HepG2 (cell line): Measurements from ENCODE around the gene GEMIN8. TPM values are rescaled to one million over a fixed set of nuclear protein-coding genes. Genes with fewer than 3 reads are reported as not detected.

Source experiments
- ATAC-seq: fragments of 200-7000 bp; cut with Tn5 transposase; 3 replicates; pipeline ENCODE4 v1.9.1; 2020; ENCODE audit warnings: mild to moderate bottlenecking, moderate library complexity
- BruUV-seq: library from RNA; stranded (reverse); fragments of 400-500 nt; replicated peaks from 2 replicates; lab custom pipeline; 2021; lab: Mats Ljungman, UMichigan
- CTCF ChIA-PET: fragments of 300-600 bp; formaldehyde crosslinking; extraction: SDS; loops from one replicate; lab custom pipeline; 2021; ENCODE audit warnings: low total read pairs, inconsistent platforms, low intra/inter-chr PET ratio; lab: Yijun Ruan, JAX
- POLR2A ChIA-PET: fragments of 350-600 bp; sonication (Branson Sonifier 250); formaldehyde crosslinking; loops from one replicate; lab custom pipeline; 2020; ENCODE audit warnings: antibody characterized with exemption, inconsistent platforms; lab: Yijun Ruan, JAX
- DNase-seq: peaks from one replicate; pipeline ENCODE4 v3.0.0-alpha.2; 2015; ENCODE audit warnings: low spot score
- FAIRE-seq: peaks from 3 replicates; lab custom pipeline; 2011; peaks lifted over from hg19 to GRCh38; lab: Jason Lieb, UNC
- H2AFZ ChIP-seq: one replicate; pipeline ENCODE4 v1.6.1; 2011; ENCODE audit warnings: low read length, inconsistent platforms
- H3K27ac ChIP-seq: fragments of 300-600 bp; 3 replicates; pipeline ENCODE4 v1.8.0; 2011; ENCODE audit warnings: mixed run types, mild to moderate bottlenecking, mixed read lengths, low read length, inconsistent platforms; ENCODE audit not compliant: insufficient read depth; ENCODE audit errors: extremely low read length
- H3K27me3 ChIP-seq, 2 experiments: fragments of 200-600 bp in 1 of 2; 2 replicates in 1 of 2; 3 replicates in 1 of 2; pipeline versions ENCODE4 v1.6.0 to v1.8.0; 2011; ENCODE audit warnings: low read length in 2 of 2, mild to moderate bottlenecking in 2 of 2, moderate library complexity in 2 of 2, inconsistent platforms in 1 of 2; ENCODE audit not compliant: insufficient read depth in 2 of 2, control insufficient read depth in 1 of 2
- H3K36me3 ChIP-seq, 2 experiments: fragments of 200-600 bp in 1 of 2; replicated peaks in 1 of 2; 2 replicates in 1 of 2; 3 replicates in 1 of 2; pipeline versions ENCODE4 v1.5.1 to v1.8.0; 2011; ENCODE audit warnings: low read length in 2 of 2, inconsistent platforms in 1 of 2; ENCODE audit not compliant: insufficient read depth in 2 of 2, control insufficient read depth in 1 of 2
- H3K4me1 ChIP-seq: 2 replicates; pipeline ENCODE4 v1.5.1; 2012; ENCODE audit warnings: low read length, inconsistent platforms; ENCODE audit not compliant: insufficient read depth
- H3K4me2 ChIP-seq: 2 replicates; pipeline ENCODE4 v1.6.0; 2011; ENCODE audit warnings: low read depth, low read length, inconsistent platforms
- H3K4me3 ChIP-seq, 3 experiments: fragments of 200-600 bp in 1 of 3; sonication (generic), shearing (Covaris generic) in 1 of 3; replicated peaks in 1 of 3; 2 replicates each; pipeline ENCODE4 v1.5.1; 2011 to 2016; ENCODE audit warnings: low read length in 3 of 3, inconsistent platforms in 2 of 3, low read depth in 2 of 3, mild to moderate bottlenecking in 2 of 3, control low read depth in 1 of 3, mixed read lengths in 1 of 3; ENCODE audit not compliant: insufficient read depth in 1 of 3
- H3K79me2 ChIP-seq: one replicate; pipeline ENCODE4 v1.6.1; 2011; ENCODE audit warnings: low read length, inconsistent platforms; ENCODE audit not compliant: insufficient read depth
- H3K9ac ChIP-seq: 2 replicates; pipeline ENCODE4 v1.6.0; 2011; ENCODE audit warnings: mild to moderate bottlenecking, low read depth, low read length, inconsistent platforms; ENCODE audit not compliant: insufficient read depth
- H3K9me3 ChIP-seq: 2 replicates; pipeline ENCODE4 v1.5.1; 2012; ENCODE audit warnings: mild to moderate bottlenecking, low read length
- H4K20me1 ChIP-seq: 2 replicates; pipeline ENCODE4 v1.6.0; 2011; ENCODE audit warnings: inconsistent platforms, mild to moderate bottlenecking, low read length, moderate library complexity; ENCODE audit not compliant: insufficient read depth
- ARNT2 ChIP-seq: sonication (generic); formaldehyde crosslinking; IDR thresholded peaks from 2 replicates; pipeline ENCODE4 v1.8.0; 2022; ENCODE audit warnings: mild to moderate bottlenecking, low read depth, missing genetic modification reagents, moderate library complexity
- CENPX ChIP-seq: sonication (generic); formaldehyde crosslinking; IDR thresholded peaks from 2 replicates; pipeline ENCODE4 v1.9.0; 2021; ENCODE audit warnings: mild to moderate bottlenecking, missing genetic modification reagents, moderate library complexity
- EZH2 ChIP-seq: conservative IDR thresholded peaks from 2 replicates; pipeline ENCODE4 v1.6.1; 2012; ENCODE audit warnings: mild to moderate bottlenecking, low read depth, low read length, moderate library complexity
- FOXO4 ChIP-seq: sonication (generic); formaldehyde crosslinking; conservative IDR thresholded peaks from 2 replicates; pipeline ENCODE4 v1.8.1; 2023; ENCODE audit warnings: missing genetic modification reagents
- GATA4 ChIP-seq: sonication (generic); IDR thresholded peaks from 2 replicates; pipeline ENCODE4 v1.6.1; 2016; ENCODE audit warnings: antibody characterized with exemption, low read depth, borderline replicate concordance
- ISX ChIP-seq: sonication (generic); formaldehyde crosslinking; conservative IDR thresholded peaks from 2 replicates; pipeline ENCODE4 v1.5.0; 2020; ENCODE audit warnings: missing genetic modification reagents
- KMT2A ChIP-seq: sonication (generic); formaldehyde crosslinking; IDR thresholded peaks from 2 replicates; pipeline ENCODE4 v1.4.0; 2020; ENCODE audit warnings: missing genetic modification reagents
- MIER3 ChIP-seq: IDR thresholded peaks from 2 replicates; pipeline ENCODE4 v1.6.1; 2016; ENCODE audit warnings: missing compliant biosample characterization, borderline replicate concordance
- MYC ChIP-seq: sonication (generic); formaldehyde crosslinking; IDR thresholded peaks from 2 replicates; pipeline ENCODE4 v1.9.0; 2021; ENCODE audit warnings: missing genetic modification reagents, borderline replicate concordance
- PAF1 ChIP-seq: IDR thresholded peaks from 2 replicates; pipeline ENCODE4 v1.6.1; 2016; ENCODE audit warnings: missing genetic modification reagents, missing compliant biosample characterization
- SIX1 ChIP-seq: sonication (generic); formaldehyde crosslinking; IDR thresholded peaks from 2 replicates; pipeline ENCODE4 v1.4.0; 2020; ENCODE audit warnings: missing genetic modification reagents, borderline replicate concordance
- STAT6 ChIP-seq: sonication (generic); formaldehyde crosslinking; IDR thresholded peaks from 2 replicates; pipeline ENCODE4 v1.4.0; 2020; ENCODE audit warnings: missing genetic modification reagents, mild to moderate bottlenecking, borderline replicate concordance
- SYNCRIP ChIP-seq: fragments of 200-400 bp; formaldehyde crosslinking; IDR thresholded peaks from 2 replicates; pipeline ENCODE4 v1.6.1; 2018; ENCODE audit warnings: mild to moderate bottlenecking, low read depth, low read length; ENCODE audit not compliant: insufficient read depth
- ZBTB7B ChIP-seq: sonication (generic); formaldehyde crosslinking; IDR thresholded peaks from 2 replicates; pipeline ENCODE4 v1.4.0; 2020; ENCODE audit warnings: missing genetic modification reagents
- ZFP62 ChIP-seq: sonication (generic); formaldehyde crosslinking; IDR thresholded peaks from 2 replicates; pipeline ENCODE4 v1.4.0; 2020; ENCODE audit warnings: missing genetic modification reagents
- ZNF12 ChIP-seq: sonication (generic); formaldehyde crosslinking; IDR thresholded peaks from 2 replicates; pipeline ENCODE4 v1.5.0; 2020; ENCODE audit warnings: missing genetic modification reagents
- ZNF704 ChIP-seq: sonication (generic); formaldehyde crosslinking; IDR thresholded peaks from 2 replicates; pipeline ENCODE4 v1.8.1; 2023; ENCODE audit warnings: mild to moderate bottlenecking, inconsistent platforms, moderate library complexity, missing genetic modification reagents, borderline replicate concordance
- ZNF773 ChIP-seq: sonication (generic); formaldehyde crosslinking; IDR thresholded peaks from 2 replicates; pipeline ENCODE4 v1.4.0; 2020; ENCODE audit warnings: missing genetic modification reagents, borderline replicate concordance
- ZSCAN25 ChIP-seq: sonication (generic); formaldehyde crosslinking; IDR thresholded peaks from 2 replicates; pipeline ENCODE4 v1.8.0; 2022; ENCODE audit warnings: mild to moderate bottlenecking, missing genetic modification reagents
- WGBS: methylation state at CpG from one replicate; pipeline ENCODE4 v1.1.6; 2017; ENCODE audit warnings: low lambda C conversion rate; 5-methylcytosine and 5-hydroxymethylcytosine counted together
- in situ Hi-C: cut with HindIII; loops from 2 replicates; pipeline ENCODE4 v1.10.0; 2017; ENCODE audit warnings: low pct_unique_long_range_greater_than_20kb; ENCODE audit not compliant: extremely low pct_ligation_motif_present
- intact Hi-C: fragments of 100-400 bp; cut with micrococcal nuclease; formaldehyde crosslinking; loops from one replicate; pipeline ENCODE4 v1.10.0; 2022; ENCODE audit not compliant: unreplicated experiment
- polyA plus RNA-seq, 8 experiments: library from polyadenylated mRNA; depleted of rRNA in 3 of 8; stranded (reverse) in 7 of 8; unstranded in 1 of 8; fragments of >200 nt; fragmentation: Illumina TruSeq in 4 of 8; extraction: Trizol in 4 of 8; gene quantifications; 2 replicates each; pipeline versions ENCODE4 v1.2.1 to v1.2.3, GENCODE V29; 2011 to 2016; ENCODE audit warnings: low read depth in 4 of 8, missing spikeins in 1 of 8, mixed read lengths in 1 of 8; ENCODE audit not compliant: insufficient read depth in 1 of 8
- total RNA-seq, 5 experiments: library from RNA; depleted of rRNA; stranded (reverse); fragments of >200 nt; fragmentation: Illumina TruSeq; extraction: Trizol; gene quantifications; 2 replicates each; pipeline ENCODE4 v1.2.3, GENCODE V29; 2016; ENCODE audit warnings: low read depth in 1 of 5

The GEMIN8 gene
- total and polyA plus RNA-seq, 2 of the 13 experiments (the other 11 are each of a cell fraction or from before 2014, with no cell fraction given), result 9.7 to 23.7 TPM

GRCh38 chrX:14038375-14039085, 8.8 kb upstream of the GEMIN8 start:
- CTCF ChIA-PET, result interaction anchor here (0.8 to 1.9 kb wide), 2 partner anchors 1105 to 1205 kb away, joined by 3 to 10 read pairs; no protein-coding TSS in a partner anchor
- WGBS, result 0% methylated on average over 2 of the region's 3 CpGs
- no peak for FAIRE-seq

More at GRCh38 chrX:14038375-14039085, 8.8 kb upstream of the GEMIN8 start:
- no peaks in the 10 kb centered on the region for H4K20me1 ChIP-seq
- no peaks in the 10 kb centered on the region for H3K79me2 ChIP-seq
- H3K27ac ChIP-seq, result no peak overlapping the region
- no peaks in the 10 kb centered on the region for H3K36me3 ChIP-seq
- TF ChIP-seq CENPX (no peak), ARNT2 (CRISPR knock-in tag) (no peak), ZFP62 (no peak), SIX1 (CRISPR knock-in tag) (no peak), ZNF773 (no peak), SYNCRIP (no peak), KMT2A (CRISPR knock-in tag) (no peak), GATA4 (no peak), ISX (CRISPR knock-in tag) (no peak), ZNF704 (CRISPR knock-in tag) (no peak), EZH2 (no peak), PAF1 (no peak), MYC (no peak), ZSCAN25 (CRISPR knock-in tag) (no peak), STAT6 (CRISPR knock-in tag) (no peak), FOXO4 (CRISPR knock-in tag) (no peak), ZNF12 (no peak), MIER3 (CRISPR knock-in tag) (no peak), ZBTB7B (CRISPR knock-in tag) (no peak)
- TF ChIP-seq, all 625 proteins: peak for 0
- no peak for DNase-seq
- no peaks in the 10 kb centered on the region for H3K27me3 ChIP-seq
- POLR2A ChIA-PET, result no interaction called here
- no peak overlapping the region for H3K9ac ChIP-seq
- peaks cover 10% of the 10 kb centered on the region; the same call in 1 of the 2 replicates for H3K4me1 ChIP-seq
- no TSS peak for BruUV-seq
- no peaks in the 10 kb centered on the region for H3K9me3 ChIP-seq
- no peak overlapping the region for H2AFZ ChIP-seq
- no peak overlapping the region for H3K4me3 ChIP-seq
- in situ Hi-C loops, result loop anchor here (10.0 kb wide), 2 partner anchors 274 to 524 kb away; no protein-coding TSS in a partner anchor
- ATAC-seq, result no peak
- intact Hi-C loops, result loop anchor here (1.0 to 2.0 kb wide), 2 partner anchors 1104 to 1205 kb away; no protein-coding TSS in a partner anchor
- no peak overlapping the region for H3K4me2 ChIP-seq
